Activated T-cell treated with anti-CD3 and anti-CD28 coated beads, Interleukin-2, amount 50 U/mL, for 24 hours (primary cell): Measurements from ENCODE around the gene LAG3.

Experiments
- DNase-seq: peaks from one replicate; pipeline ENCODE4 v3.0.0-alpha.2; 2020
- H3K27ac Mint-ChIP-seq: 2 replicates; pipeline ENCODE4 v1.8.0; 2020; ENCODE audit warnings: mild to moderate bottlenecking, mixed read lengths
- H3K27me3 Mint-ChIP-seq: 2 replicates; pipeline ENCODE4 v1.8.0; 2020; ENCODE audit warnings: mixed read lengths
- H3K36me3 Mint-ChIP-seq: 2 replicates; pipeline ENCODE4 v1.8.0; 2020; ENCODE audit warnings: low read depth, mixed read lengths
- H3K4me1 Mint-ChIP-seq: 2 replicates; pipeline ENCODE4 v1.8.0; 2020; ENCODE audit warnings: low read depth, mixed read lengths
- H3K4me3 Mint-ChIP-seq: 2 replicates; pipeline ENCODE4 v1.8.0; 2020; ENCODE audit warnings: mild to moderate bottlenecking, moderate library complexity, mixed read lengths
- H3K9me3 Mint-ChIP-seq: 2 replicates; pipeline ENCODE4 v1.8.0; 2020; ENCODE audit warnings: mixed read lengths

LAG3 gene

DNA sequence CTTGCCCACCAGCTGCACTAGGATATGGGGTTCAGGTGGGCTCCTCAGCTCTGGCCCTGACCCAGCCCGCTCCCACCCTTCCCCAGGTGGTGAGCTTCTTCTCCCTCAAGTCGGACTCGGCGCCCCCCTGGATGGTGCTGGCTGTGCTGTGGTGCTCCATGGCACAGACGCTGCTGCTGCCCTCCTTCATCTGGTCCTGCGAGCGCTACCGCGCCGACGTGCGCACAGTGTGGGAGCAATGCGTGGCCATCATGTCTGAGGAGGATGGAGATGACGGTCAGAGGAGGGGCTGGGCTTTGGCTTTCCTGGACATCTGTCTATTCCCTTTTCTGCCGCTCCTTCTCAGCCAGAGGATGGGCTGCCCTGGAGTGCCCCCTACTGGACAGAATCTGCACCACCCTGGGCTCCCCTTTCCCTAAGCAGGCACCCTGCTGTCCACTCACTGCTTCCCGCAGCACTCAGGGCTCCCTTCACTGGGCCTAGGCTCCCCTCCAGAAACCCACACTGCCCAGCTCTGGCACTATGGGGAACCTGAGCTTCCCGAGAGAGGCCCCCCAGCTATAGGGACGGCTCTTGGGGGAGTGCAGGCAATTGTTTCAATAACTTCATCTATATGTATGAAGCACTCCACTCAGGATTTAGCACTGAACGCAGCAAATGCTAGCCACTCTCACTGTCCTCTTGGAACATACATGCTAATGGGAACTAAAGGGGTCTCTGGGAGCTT, 53.2 kb downstream of the LAG3 start:
- no peaks in the 10 kb centered on the region for H3K36me3 Mint-ChIP-seq
- H3K27ac Mint-ChIP-seq: peak overlapping the region; percentile 35
- H3K9me3 Mint-ChIP-seq: no peaks in the 10 kb centered on the region
- peaks cover 34% of the 10 kb centered on the region for H3K4me1 Mint-ChIP-seq
- DNase-seq: peak; percentile 91
- no peak overlapping the region for H3K4me3 Mint-ChIP-seq
- H3K27me3 Mint-ChIP-seq: peaks cover 80% of the 10 kb centered on the region

DNA sequence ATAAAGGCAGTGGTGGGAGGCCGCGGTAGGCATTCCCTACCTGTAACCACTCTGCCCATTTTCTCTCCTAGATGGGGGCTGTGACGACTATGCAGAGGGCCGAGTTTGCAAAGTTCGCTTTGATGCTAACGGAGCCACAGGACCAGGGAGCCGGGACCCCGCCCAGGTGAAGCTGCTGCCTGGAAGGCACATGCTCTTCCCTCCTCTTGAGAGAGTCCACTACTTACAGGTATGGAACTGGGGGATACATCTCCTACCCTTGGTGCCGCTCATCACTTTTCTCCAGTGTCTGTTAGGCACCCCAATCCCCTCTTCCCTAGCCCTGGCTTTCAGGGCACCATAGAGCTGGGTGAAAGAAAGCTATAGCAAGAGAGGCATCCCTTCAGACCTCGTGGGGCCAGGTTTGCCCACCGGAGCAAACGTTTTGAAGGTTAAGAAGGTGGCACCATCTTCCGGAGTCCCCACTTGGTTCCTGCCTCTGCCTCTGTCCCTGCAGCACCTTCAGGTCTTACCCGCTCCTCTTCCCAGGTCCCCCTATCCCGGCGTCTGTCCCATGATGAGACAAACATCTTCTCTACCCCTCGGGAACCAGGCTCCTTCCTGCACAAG, 53.9 kb downstream of the LAG3 start:
- no peak overlapping the region for H3K4me3 Mint-ChIP-seq
- H3K9me3 Mint-ChIP-seq: no peaks in the 10 kb centered on the region
- no peak for DNase-seq
- peaks cover 79% of the 10 kb centered on the region for H3K27me3 Mint-ChIP-seq
- no peak overlapping the region for H3K27ac Mint-ChIP-seq
- peaks cover 29% of the 10 kb centered on the region for H3K4me1 Mint-ChIP-seq
- no peaks in the 10 kb centered on the region for H3K36me3 Mint-ChIP-seq

DNA sequence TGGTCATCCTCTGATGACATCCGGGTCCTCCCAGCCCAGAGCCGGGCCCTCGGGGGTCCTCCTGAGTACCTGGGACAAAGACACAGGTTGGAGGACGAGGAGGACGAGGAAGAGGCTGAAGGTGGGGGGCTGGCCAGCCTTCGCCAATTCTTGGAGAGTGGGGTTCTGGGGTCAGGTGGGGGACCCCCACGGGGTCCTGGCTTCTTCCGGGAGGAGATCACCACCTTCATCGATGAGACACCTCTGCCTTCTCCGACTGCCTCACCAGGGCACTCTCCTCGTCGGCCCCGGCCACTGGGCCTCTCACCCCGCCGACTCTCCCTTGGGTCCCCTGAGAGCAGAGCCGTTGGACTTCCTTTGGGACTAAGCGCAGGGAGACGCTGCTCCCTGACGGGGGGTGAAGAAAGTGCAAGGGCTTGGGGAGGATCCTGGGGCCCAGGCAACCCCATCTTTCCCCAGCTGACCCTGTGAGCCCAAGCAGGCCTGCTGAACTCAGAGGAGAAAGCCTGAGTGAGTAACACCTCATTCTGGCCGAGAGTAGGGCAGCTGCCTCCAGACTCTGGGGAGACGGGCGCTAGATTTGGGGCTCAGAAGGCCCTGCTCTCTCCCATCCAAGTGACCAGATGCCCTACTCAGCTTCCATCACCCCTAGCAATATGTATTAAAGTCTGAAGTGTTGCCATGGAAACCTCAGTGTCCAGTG, 54.6 kb downstream of the LAG3 start:
- Mint-ChIP-seq H3K4me1 (peaks cover 27% of the 10 kb centered on the region), H3K4me3 (peak overlapping the region; percentile 39), H3K27ac (peak overlapping the region; percentile 2), H3K9me3 (no peaks in the 10 kb centered on the region), H3K36me3 (no peaks in the 10 kb centered on the region), H3K27me3 (peaks cover 76% of the 10 kb centered on the region)
- DNase-seq: no peak

DNA sequence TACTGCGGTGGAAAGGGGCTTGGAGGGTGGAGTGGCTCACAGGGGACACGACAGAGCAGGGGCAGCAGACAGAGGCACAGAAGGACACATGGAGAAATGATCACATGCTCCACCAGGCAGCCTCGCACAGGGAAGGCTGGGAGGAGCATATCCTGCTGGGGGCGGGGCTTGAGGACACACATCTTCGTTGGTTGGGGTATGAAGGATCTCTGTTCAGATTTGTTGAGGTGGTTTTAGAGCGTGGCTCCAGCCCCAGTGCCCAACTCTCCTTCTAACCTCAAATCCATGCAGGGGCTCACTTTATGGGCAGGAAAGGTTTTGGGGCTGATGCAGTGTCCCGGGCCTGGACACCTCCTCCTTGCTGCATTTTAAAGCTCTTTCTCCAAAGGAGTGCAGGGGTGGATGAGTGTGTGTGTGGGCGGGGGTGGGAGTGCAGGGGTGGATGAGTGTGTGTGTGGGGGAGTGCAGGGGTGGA, 55.2 kb downstream of the LAG3 start:
- Mint-ChIP-seq H3K9me3 (no peaks in the 10 kb centered on the region), H3K36me3 (no peaks in the 10 kb centered on the region), H3K27ac (peak overlapping the region; percentile 2), H3K27me3 (peaks cover 70% of the 10 kb centered on the region), H3K4me1 (peaks cover 23% of the 10 kb centered on the region), H3K4me3 (peak overlapping the region; percentile 39)
- DNase-seq: peak; percentile 71
